ENCODE results near the gene DOCK11. TPM values are rescaled to one million over a fixed set of nuclear protein-coding genes. Genes with fewer than 3 reads are reported as not detected.
A peak's percentile ranks its signal among the peaks of the same experiment; 100 is the strongest.

DOCK11 gene
- total RNA-seq, 1 donor from 2014 or later: 76.2 TPM

DNA sequence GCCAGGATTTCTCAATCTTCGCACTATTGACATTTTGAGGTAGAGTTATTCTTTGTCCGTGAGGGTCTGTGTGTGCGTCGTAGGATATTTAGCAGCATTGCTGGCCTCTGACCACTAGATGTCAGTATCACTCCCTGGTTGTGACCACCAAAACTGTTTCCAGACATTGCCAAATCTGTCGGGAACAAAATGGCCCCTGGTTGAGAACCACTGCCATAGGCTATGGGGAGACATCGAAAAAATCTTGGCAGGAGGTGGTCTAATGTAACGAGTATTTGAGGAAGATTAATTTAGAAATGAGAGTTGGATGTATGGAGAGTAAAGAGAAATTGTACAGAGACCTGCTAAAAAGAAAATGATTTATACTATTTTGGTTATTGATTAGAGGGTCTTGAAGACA, 108.4 kb downstream of the DOCK11 start:
- no peaks in the 10 kb centered on the region for H3K9me3 ChIP-seq
- H3K27me3 ChIP-seq (ENCODE audit: low read depth): no peaks in the 10 kb centered on the region
- H3K27ac ChIP-seq: no peak overlapping the region
- DNase-seq (no peak), ATAC-seq (peak; percentile 84 to 85)
- no peak overlapping the region for H3K4me3 ChIP-seq
- no peaks in the 10 kb centered on the region for H3K4me1 ChIP-seq
- intact Hi-C loops (cut with DNase I): no loop called here
- H3K36me3 ChIP-seq: peaks cover 17% of the 10 kb centered on the region
- TF ChIP-seq CTCF (IDR thresholded peaks at IDR 0.05): peak; percentile 65

DNA sequence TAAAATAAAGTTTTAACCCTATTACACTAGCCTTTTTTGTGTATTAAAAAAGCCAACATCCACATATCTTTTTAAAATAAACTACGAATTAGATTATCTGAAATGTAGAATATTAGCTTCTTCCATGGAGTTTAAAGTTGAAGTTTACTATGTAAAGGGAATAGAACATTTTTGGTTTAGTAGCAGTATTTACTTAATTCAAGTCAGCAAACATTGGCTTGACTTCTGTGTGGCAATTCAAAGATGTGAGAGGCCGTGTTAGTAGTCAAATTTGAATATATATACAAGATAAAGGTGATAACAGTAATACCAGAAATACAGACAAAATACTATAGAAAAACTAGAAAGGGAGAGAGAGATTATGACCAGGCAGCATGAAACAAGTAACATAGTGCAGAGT, 116.7 kb downstream of the DOCK11 start:
- no peak for TF ChIP-seq CTCF (IDR thresholded peaks at IDR 0.05)
- Histone ChIP-seq H3K4me1 (no peaks in the 10 kb centered on the region), H3K27ac (no peak overlapping the region), H3K9me3 (no peaks in the 10 kb centered on the region), H3K36me3 (peaks cover 53% of the 10 kb centered on the region), H3K4me3 (no peak overlapping the region), H3K27me3 (ENCODE audit: low read depth) (no peaks in the 10 kb centered on the region)
- intact Hi-C loops (cut with DNase I): no loop called here
- ATAC-seq: no peak
- no peak for DNase-seq

DNA sequence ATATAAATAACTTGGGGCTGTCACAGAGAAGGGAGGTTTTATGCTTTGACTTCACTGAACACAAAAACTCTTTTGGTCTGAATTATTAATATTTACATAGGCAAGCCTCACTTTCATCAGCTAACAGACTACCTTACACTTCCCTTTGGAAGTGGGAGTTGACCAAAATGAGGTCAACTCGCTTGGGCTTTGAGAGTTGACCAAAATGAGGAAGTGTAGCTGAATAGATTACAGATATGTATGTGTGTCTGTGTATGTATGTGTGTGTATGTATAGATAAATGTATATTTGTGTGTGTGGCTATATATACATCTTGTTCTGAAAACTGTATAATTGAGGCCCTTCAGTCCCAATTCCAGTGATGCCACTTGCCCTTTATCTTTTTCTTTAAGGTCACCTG, 118.5 kb downstream of the DOCK11 start:
- Histone ChIP-seq H3K4me1 (no peaks in the 10 kb centered on the region), H3K36me3 (peaks cover 51% of the 10 kb centered on the region), H3K4me3 (no peak overlapping the region), H3K27me3 (ENCODE audit: low read depth) (no peaks in the 10 kb centered on the region), H3K9me3 (no peaks in the 10 kb centered on the region), H3K27ac (no peak overlapping the region)
- ATAC-seq (no peak), DNase-seq (no peak)
- intact Hi-C loops (cut with DNase I): no loop called here
- no peak for TF ChIP-seq CTCF (IDR thresholded peaks at IDR 0.05)

DNA sequence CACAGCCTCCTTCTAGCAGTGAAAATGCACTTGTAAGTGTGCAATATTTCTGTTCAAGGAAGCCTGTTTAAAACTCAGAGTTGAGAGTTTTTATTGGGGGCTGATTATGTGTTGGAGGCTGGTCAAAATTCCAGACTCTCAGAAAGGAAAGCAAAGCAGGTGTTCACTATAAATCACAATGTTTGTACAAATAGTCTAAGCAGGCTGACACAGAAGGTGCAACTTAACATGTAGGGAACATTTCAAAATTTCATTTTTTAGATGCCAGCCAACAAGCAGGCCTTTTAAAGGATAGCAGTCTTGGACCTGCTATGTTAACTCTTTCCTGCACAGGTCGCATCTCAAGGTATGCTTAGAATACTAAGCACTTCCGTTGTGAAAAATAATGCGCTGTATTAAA, 119.5 kb downstream of the DOCK11 start:
- ATAC-seq: no peak
- TF ChIP-seq CTCF (IDR thresholded peaks at IDR 0.05): no peak

GRCh38 chrX:118621081-118621759, 125.6 kb downstream of the DOCK11 start:
- H3K4me1 ChIP-seq: no peaks in the 10 kb centered on the region
- H3K27me3 ChIP-seq (ENCODE audit: low read depth): no peaks in the 10 kb centered on the region
- H3K4me3 ChIP-seq: no peak overlapping the region
- ATAC-seq (no peak), DNase-seq (no peak)
- H3K36me3 ChIP-seq: peaks cover 41% of the 10 kb centered on the region
- H3K27ac ChIP-seq: no peak overlapping the region
- no peak for TF ChIP-seq CTCF (IDR thresholded peaks at IDR 0.05)
- no peaks in the 10 kb centered on the region for H3K9me3 ChIP-seq
- intact Hi-C loops (cut with DNase I): no loop called here

More for the DNA sequence above, 119.5 kb downstream of the DOCK11 start:
- no peaks in the 10 kb centered on the region for H3K4me1 ChIP-seq
- no peak overlapping the region for H3K27ac ChIP-seq
- no peak overlapping the region for H3K4me3 ChIP-seq
- DNase-seq: no peak
- peaks cover 44% of the 10 kb centered on the region for H3K36me3 ChIP-seq
- no peaks in the 10 kb centered on the region for H3K9me3 ChIP-seq
- no peaks in the 10 kb centered on the region for H3K27me3 ChIP-seq (ENCODE audit: low read depth)
- intact Hi-C loops (cut with DNase I): no loop called here
